K562 (cell line): Measurements from ENCODE around the gene MADD.

Source experiments
- DIDO1 ChIP-seq: fragments of 450-650 bp; IDR thresholded peaks from 2 replicates; pipeline ENCODE4 v1.6.1; 2016; ENCODE audit warnings: low read depth, missing biosample characterization, missing genetic modification characterization
- STAT6 ChIP-seq: sonication (generic); formaldehyde crosslinking; IDR thresholded peaks from 2 replicates; pipeline ENCODE4 v1.8.1; 2023; ENCODE audit warnings: mild to moderate bottlenecking, missing genetic modification reagents

- TF ChIP-seq STAT6 (CRISPR knock-in tag), result no peak
- no peak for TF ChIP-seq DIDO1 (tag)
These were observed 109.4 kb downstream of the MADD start for GRCh38 chr11:47379317-47379716.
